Measurements from ENCODE around the gene C17orf50.

The C17orf50 gene

DNA sequence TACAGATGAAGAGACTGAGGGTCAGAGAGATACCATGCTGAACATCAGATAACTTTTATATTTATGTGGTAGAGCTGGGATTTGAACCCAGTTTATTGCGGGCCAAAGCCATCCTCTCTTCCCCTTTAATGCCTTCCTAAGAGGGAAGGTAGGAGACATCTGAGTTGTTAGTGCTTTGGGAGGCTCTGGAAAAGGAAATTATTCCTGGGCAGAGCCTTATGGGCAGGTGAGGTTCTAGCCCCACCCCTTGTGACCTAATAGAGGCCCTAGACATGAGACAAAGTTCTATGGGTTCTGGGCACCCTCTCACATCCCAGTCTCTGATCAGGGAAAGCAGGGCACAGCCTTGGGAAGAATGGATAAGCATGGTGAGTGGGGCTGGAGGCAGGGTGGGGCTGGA lies at the start of gene C17orf50:
Gene C17orf50 (plus strand): TSS at position 301 of the 400 bp plus-strand sequence. CDS start 55 bp downstream, at position 356.
- no peaks in the 10 kb centered on the region for H3K36me3 ChIP-seq (ENCODE audit: control insufficient read depth in 2 of 2, insufficient read depth in 2 of 2, low read length in 2 of 2)

DNA sequence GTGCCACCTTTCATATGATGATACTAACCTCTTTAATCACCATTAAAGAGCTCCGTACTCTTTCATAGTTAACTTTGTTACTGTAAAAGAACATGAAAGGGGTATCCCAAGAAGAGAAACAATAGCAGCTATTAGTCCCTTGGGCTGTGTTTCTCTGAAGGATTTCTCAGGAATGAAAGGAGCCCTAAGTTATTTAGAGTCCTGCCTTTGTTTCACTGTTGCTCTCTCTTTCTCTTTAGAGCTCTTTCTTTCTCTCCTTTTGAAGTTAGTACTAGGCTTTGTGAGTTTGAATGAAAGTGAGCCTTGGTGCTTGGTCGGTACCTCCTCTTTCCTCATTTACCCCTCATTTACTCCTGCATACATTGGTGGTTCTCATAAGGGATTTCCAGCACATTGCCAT lies 49.7 kb upstream of the C17orf50 start:
- no peak overlapping the region for H3K4me3 ChIP-seq (ENCODE audit: low read length in 2 of 2)
- no peak overlapping the region for H3K27ac ChIP-seq (ENCODE audit: low read length)
- no peaks in the 10 kb centered on the region for H3K9me3 ChIP-seq (ENCODE audit: control insufficient read depth in 2 of 2, low read length in 2 of 2)
- peaks cover 14 to 15% of the 10 kb centered on the region in 2 donors for H3K36me3 ChIP-seq (ENCODE audit: control insufficient read depth in 2 of 2, insufficient read depth in 2 of 2, low read length in 2 of 2)
- peaks cover 7% of the 10 kb centered on the region for H3K4me1 ChIP-seq (ENCODE audit: control insufficient read depth, insufficient read depth, low read length)
- H3K27me3 ChIP-seq (ENCODE audit: control insufficient read depth in 1 of 2, insufficient read depth in 2 of 2, low read length in 2 of 2), result no peaks in the 10 kb centered on the region
- no peak overlapping the region for H3K9ac ChIP-seq (ENCODE audit: low read length in 2 of 2)

More for the DNA sequence above, at the start of gene C17orf50:
- Histone ChIP-seq H3K27ac (ENCODE audit: low read length) (no peak within 1 kb of the TSS), H3K4me3 (ENCODE audit: low read length in 2 of 2) (no peak within 1 kb of the TSS), H3K4me1 (ENCODE audit: control insufficient read depth, insufficient read depth, low read length) (peaks cover 18% of the 10 kb centered on the region), H3K9ac (ENCODE audit: low read length in 2 of 2) (no peak within 1 kb of the TSS), H3K27me3 (ENCODE audit: control insufficient read depth in 1 of 2, insufficient read depth in 2 of 2, low read length in 2 of 2) (no peaks in the 10 kb centered on the region), H3K9me3 (ENCODE audit: control insufficient read depth in 2 of 2, low read length in 2 of 2) (no peaks in the 10 kb centered on the region)

DNA sequence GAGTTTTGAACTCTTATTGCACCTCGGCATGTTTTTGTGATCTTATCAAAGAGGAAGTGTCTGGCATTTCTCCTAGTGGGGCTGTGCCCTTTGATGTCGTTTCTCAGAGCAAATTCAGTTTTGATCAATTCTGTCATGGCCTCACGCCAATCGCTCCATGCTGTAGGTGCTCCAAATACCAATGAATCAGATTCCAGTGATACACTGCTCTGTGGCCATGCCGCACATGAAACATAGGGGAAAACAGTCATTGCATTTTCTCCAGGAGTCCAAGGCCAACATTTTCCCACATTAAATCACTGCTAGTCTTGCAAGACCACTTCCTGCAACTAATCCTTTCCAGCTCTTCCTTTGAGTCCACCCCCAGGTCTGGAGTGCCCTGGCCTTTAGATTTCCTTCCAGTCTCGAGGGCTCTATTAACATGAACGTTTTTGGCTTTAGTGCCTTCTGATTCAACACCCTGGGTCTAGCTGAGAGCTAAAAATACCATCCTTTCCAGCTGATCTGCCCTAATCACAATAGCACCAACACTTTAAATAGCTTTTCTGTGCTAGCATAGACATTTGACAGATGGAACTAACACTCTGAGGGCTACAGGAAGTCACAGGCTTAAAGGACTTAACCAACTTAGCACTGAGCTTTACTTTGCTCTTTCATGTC lies 47.5 kb upstream of the C17orf50 start:
- Histone ChIP-seq H3K27ac (ENCODE audit: low read length) (no peak overlapping the region), H3K9ac (ENCODE audit: low read length in 2 of 2) (no peak overlapping the region), H3K4me1 (ENCODE audit: control insufficient read depth, insufficient read depth, low read length) (peaks cover 16% of the 10 kb centered on the region), H3K4me3 (ENCODE audit: low read length in 2 of 2) (no peak overlapping the region), H3K36me3 (ENCODE audit: control insufficient read depth in 2 of 2, insufficient read depth in 2 of 2, low read length in 2 of 2) (peaks cover 15 to 24% of the 10 kb centered on the region in 2 donors), H3K27me3 (ENCODE audit: control insufficient read depth in 1 of 2, insufficient read depth in 2 of 2, low read length in 2 of 2) (no peaks in the 10 kb centered on the region), H3K9me3 (ENCODE audit: control insufficient read depth in 2 of 2, low read length in 2 of 2) (no peaks in the 10 kb centered on the region)

DNA sequence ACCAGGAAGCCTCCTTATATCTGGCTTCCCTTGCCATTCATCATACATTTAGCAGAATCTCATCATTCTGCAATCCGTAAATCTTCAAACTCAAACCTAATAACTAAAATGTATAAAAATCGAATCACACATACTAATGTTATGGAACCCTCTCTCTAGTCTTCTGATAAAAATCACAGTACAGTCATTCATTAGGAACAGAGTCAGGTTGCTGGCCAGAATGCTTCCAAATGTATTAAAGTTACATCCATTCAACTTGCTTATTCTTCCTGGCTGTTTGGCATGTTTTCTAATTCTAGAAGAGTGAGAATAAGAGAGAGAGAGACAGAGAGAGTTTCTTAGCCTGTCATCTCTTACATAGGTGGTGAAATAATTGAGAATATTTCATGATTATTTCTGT lies 45.7 kb upstream of the C17orf50 start:
- Histone ChIP-seq H3K4me3 (ENCODE audit: low read length in 2 of 2) (no peak overlapping the region), H3K27me3 (ENCODE audit: control insufficient read depth in 1 of 2, insufficient read depth in 2 of 2, low read length in 2 of 2) (no peaks in the 10 kb centered on the region), H3K27ac (ENCODE audit: low read length) (no peak overlapping the region), H3K4me1 (ENCODE audit: control insufficient read depth, insufficient read depth, low read length) (peaks cover 16% of the 10 kb centered on the region), H3K36me3 (ENCODE audit: control insufficient read depth in 2 of 2, insufficient read depth in 2 of 2, low read length in 2 of 2) (peaks cover 9 to 22% of the 10 kb centered on the region in 2 donors), H3K9ac (ENCODE audit: low read length in 2 of 2) (no peak overlapping the region), H3K9me3 (ENCODE audit: control insufficient read depth in 2 of 2, low read length in 2 of 2) (no peaks in the 10 kb centered on the region)

DNA sequence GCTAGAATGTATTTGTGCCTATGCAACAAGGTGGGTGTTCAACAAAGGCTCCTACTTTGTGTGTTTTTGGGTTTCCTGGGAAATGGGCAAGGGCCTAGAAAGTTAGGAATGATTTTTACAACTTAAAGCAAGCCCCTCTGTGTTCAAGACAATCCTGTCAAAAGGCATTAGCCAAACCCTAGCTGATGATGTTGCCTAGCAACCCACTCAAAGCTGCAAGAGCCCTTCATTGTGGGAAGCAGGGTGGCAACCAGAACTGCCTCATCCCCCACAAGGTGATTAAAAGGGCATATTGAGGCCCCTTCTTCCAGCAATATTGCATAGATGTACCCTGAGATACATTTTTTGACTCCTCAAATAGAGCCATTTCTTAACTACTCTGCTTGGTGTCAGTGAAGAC lies 45.3 kb upstream of the C17orf50 start:
- H3K4me1 ChIP-seq (ENCODE audit: control insufficient read depth, insufficient read depth, low read length), result peaks cover 16% of the 10 kb centered on the region
- no peak overlapping the region for H3K4me3 ChIP-seq (ENCODE audit: low read length in 2 of 2)
- H3K27ac ChIP-seq (ENCODE audit: low read length), result no peak overlapping the region
- H3K9ac ChIP-seq (ENCODE audit: low read length in 2 of 2), result no peak overlapping the region
- H3K27me3 ChIP-seq (ENCODE audit: control insufficient read depth in 1 of 2, insufficient read depth in 2 of 2, low read length in 2 of 2), result no peaks in the 10 kb centered on the region
- peaks cover 8 to 18% of the 10 kb centered on the region in 2 donors for H3K36me3 ChIP-seq (ENCODE audit: control insufficient read depth in 2 of 2, insufficient read depth in 2 of 2, low read length in 2 of 2)
- H3K9me3 ChIP-seq (ENCODE audit: control insufficient read depth in 2 of 2, low read length in 2 of 2), result no peaks in the 10 kb centered on the region

DNA sequence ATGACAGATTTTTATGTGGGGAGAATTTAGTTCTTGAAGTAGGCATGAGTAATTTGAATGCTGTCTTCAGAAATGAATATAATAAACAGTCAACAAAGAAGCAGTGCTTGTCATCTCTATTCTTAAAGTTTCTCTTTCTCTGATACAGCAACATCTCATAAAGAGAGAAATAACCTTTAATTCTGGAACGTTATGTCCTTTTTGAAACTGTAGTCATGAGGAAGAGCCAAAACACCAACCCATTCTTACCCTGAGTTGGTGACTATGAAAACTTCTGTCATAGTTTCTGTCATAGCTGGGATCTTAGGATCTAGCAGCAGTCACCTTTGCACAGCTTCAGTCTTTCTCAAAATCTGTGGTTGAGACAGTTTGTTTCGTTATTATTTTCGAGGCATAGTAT lies 44.5 kb upstream of the C17orf50 start:
- Histone ChIP-seq H3K27me3 (ENCODE audit: control insufficient read depth in 1 of 2, insufficient read depth in 2 of 2, low read length in 2 of 2) (no peaks in the 10 kb centered on the region), H3K9ac (ENCODE audit: low read length in 2 of 2) (no peak overlapping the region), H3K4me1 (ENCODE audit: control insufficient read depth, insufficient read depth, low read length) (peaks cover 16% of the 10 kb centered on the region), H3K4me3 (ENCODE audit: low read length in 2 of 2) (no peak overlapping the region), H3K36me3 (ENCODE audit: control insufficient read depth in 2 of 2, insufficient read depth in 2 of 2, low read length in 2 of 2) (peaks cover 2 to 13% of the 10 kb centered on the region in 2 donors), H3K27ac (ENCODE audit: low read length) (no peak overlapping the region), H3K9me3 (ENCODE audit: control insufficient read depth in 2 of 2, low read length in 2 of 2) (no peaks in the 10 kb centered on the region)

DNA sequence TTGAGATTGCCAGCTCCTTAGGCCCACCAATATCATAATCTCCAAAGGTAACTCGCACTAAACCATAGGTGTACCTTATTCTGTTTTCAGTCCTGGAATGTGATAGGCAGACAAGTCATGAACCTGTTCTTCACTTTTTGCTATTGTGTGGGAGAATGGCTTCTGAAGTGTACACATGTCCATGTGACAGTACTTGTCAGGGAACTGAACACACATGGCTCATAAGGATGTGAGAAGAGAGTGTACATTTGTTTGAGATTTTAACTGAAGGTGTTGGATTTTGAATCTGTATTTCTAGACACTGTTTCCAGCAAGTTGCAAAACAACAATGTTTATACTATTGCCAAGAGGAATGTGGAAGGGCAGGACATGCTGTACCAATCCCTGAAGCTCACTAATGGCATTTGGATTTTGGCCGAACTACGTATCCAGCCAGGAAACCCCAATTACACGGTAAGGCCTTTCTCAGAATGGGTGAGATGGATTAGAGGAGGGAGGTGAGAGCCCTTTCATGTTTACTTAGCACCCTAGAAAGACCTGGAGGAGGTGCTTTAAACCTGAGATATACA lies 43.7 kb upstream of the C17orf50 start:
- Histone ChIP-seq H3K36me3 (ENCODE audit: control insufficient read depth in 2 of 2, insufficient read depth in 2 of 2, low read length in 2 of 2) (peaks cover under 1 to 12% of the 10 kb centered on the region in 2 donors), H3K4me3 (ENCODE audit: low read length in 2 of 2) (peak overlapping the region in 1 of 2 donors; percentile 18), H3K27me3 (ENCODE audit: control insufficient read depth in 1 of 2, insufficient read depth in 2 of 2, low read length in 2 of 2) (no peaks in the 10 kb centered on the region), H3K9me3 (ENCODE audit: control insufficient read depth in 2 of 2, low read length in 2 of 2) (no peaks in the 10 kb centered on the region), H3K9ac (ENCODE audit: low read length in 2 of 2) (no peak overlapping the region), H3K4me1 (ENCODE audit: control insufficient read depth, insufficient read depth, low read length) (peaks cover 16% of the 10 kb centered on the region), H3K27ac (ENCODE audit: low read length) (peak overlapping the region; percentile 46)

DNA sequence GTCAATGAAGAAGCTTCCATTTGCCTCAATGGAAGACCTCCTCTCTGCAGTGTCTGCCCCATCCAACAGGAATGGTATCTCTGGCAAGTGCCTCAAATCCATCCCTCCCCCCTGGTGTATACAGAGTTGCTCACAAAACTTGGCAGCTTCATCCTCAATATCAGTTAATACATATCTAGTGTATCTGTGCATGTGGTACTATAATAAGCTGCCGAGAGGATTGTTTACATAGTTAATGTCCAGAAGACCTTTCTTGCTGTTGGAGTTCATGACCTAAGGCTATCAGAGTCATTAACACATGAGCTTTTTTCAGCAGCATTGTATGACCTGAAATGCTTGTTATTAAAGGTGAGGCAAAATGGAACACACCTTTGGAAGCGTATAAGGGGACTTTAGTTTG lies 43.2 kb upstream of the C17orf50 start:
- Histone ChIP-seq H3K27me3 (ENCODE audit: control insufficient read depth in 1 of 2, insufficient read depth in 2 of 2, low read length in 2 of 2) (no peaks in the 10 kb centered on the region), H3K9me3 (ENCODE audit: control insufficient read depth in 2 of 2, low read length in 2 of 2) (no peaks in the 10 kb centered on the region), H3K4me3 (ENCODE audit: low read length in 2 of 2) (no peak overlapping the region), H3K36me3 (ENCODE audit: control insufficient read depth in 2 of 2, insufficient read depth in 2 of 2, low read length in 2 of 2) (peaks cover 0 to 12% of the 10 kb centered on the region in 2 donors), H3K27ac (ENCODE audit: low read length) (peak overlapping the region; percentile 46), H3K9ac (ENCODE audit: low read length in 2 of 2) (no peak overlapping the region), H3K4me1 (ENCODE audit: control insufficient read depth, insufficient read depth, low read length) (peaks cover 16% of the 10 kb centered on the region)

DNA sequence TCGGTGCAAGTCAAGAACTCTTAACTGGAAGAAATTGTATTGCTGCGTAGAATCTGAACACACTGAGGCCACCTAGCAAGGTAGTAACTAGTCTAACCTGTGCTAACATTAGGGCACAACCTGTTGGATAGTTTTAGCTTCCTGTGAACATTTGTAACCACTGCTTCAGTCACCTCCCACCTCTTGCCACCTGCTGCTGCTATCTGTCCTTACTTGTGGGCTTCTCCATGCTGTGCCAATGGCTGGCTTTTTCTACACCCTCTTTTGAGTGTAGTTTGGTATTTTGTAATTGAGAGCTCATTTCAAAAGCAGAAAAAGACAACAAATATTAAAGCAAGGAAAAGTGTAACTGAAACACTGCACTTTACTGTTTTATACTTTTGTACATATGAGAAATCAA lies 37.0 kb upstream of the C17orf50 start:
- no peak overlapping the region for H3K27ac ChIP-seq (ENCODE audit: low read length)
- H3K36me3 ChIP-seq (ENCODE audit: control insufficient read depth in 2 of 2, insufficient read depth in 2 of 2, low read length in 2 of 2), result peaks cover 22 to 31% of the 10 kb centered on the region in 2 donors
- H3K4me3 ChIP-seq (ENCODE audit: low read length in 2 of 2), result no peak overlapping the region
- peaks cover 5% of the 10 kb centered on the region for H3K4me1 ChIP-seq (ENCODE audit: control insufficient read depth, insufficient read depth, low read length)
- H3K27me3 ChIP-seq (ENCODE audit: control insufficient read depth in 1 of 2, insufficient read depth in 2 of 2, low read length in 2 of 2), result no peaks in the 10 kb centered on the region
- H3K9me3 ChIP-seq (ENCODE audit: control insufficient read depth in 2 of 2, low read length in 2 of 2), result no peaks in the 10 kb centered on the region
- H3K9ac ChIP-seq (ENCODE audit: low read length in 2 of 2), result no peak overlapping the region

DNA sequence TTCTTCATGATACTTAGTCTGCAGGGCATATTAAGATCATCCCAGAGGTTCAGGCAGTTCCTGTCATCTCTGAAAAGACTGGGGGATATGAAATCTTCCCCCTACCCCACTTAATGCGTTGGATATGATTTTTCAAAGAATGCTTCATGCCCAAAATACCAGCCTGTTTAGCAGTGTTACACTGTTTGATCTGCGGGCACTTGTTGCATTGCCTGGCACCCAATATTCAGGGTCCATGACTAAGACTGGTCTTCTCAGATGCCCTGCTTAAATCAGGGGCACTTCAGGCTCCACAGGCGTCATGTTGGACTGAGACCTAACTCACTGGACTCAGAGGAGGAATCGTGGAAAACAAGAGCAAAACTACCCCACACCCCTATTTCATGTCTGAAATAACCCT lies 35.6 kb upstream of the C17orf50 start:
- H3K9ac ChIP-seq (ENCODE audit: low read length in 2 of 2), result no peak overlapping the region
- no peaks in the 10 kb centered on the region for H3K9me3 ChIP-seq (ENCODE audit: control insufficient read depth in 2 of 2, low read length in 2 of 2)
- H3K4me3 ChIP-seq (ENCODE audit: low read length in 2 of 2), result no peak overlapping the region
- peaks cover 5% of the 10 kb centered on the region for H3K4me1 ChIP-seq (ENCODE audit: control insufficient read depth, insufficient read depth, low read length)
- H3K27me3 ChIP-seq (ENCODE audit: control insufficient read depth in 1 of 2, insufficient read depth in 2 of 2, low read length in 2 of 2), result no peaks in the 10 kb centered on the region
- peaks cover 22 to 31% of the 10 kb centered on the region in 2 donors for H3K36me3 ChIP-seq (ENCODE audit: control insufficient read depth in 2 of 2, insufficient read depth in 2 of 2, low read length in 2 of 2)
- H3K27ac ChIP-seq (ENCODE audit: low read length), result no peak overlapping the region

DNA sequence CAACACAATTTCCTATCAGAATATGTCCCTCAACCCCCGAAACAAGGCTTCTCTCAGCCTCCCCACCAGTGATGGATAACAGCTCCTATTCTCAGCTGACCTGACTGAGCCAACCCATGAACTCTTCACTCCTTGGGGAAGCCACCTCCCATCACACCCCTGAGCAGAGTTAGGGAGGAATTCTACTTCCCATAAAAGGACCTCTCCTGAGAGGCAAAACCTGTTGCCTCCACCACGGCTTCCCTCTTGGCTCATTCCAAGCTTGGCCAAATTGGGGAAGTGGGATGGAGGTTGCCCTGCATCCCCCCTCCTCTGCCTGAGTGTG lies 34.9 kb upstream of the C17orf50 start:
- Histone ChIP-seq H3K4me1 (ENCODE audit: control insufficient read depth, insufficient read depth, low read length) (peaks cover 5% of the 10 kb centered on the region), H3K27ac (ENCODE audit: low read length) (no peak overlapping the region), H3K9me3 (ENCODE audit: control insufficient read depth in 2 of 2, low read length in 2 of 2) (no peaks in the 10 kb centered on the region), H3K27me3 (ENCODE audit: control insufficient read depth in 1 of 2, insufficient read depth in 2 of 2, low read length in 2 of 2) (no peaks in the 10 kb centered on the region), H3K4me3 (ENCODE audit: low read length in 2 of 2) (no peak overlapping the region), H3K9ac (ENCODE audit: low read length in 2 of 2) (no peak overlapping the region), H3K36me3 (ENCODE audit: control insufficient read depth in 2 of 2, insufficient read depth in 2 of 2, low read length in 2 of 2) (peaks cover 22 to 31% of the 10 kb centered on the region in 2 donors)
